Vagina (tissue), 2 donors: ENCODE results near the gene ADGRV1.

Experiments used
- POLR2A ChIP-seq, 2 donors: fragments of 450-650 bp; IDR thresholded peaks; one replicate each; pipeline ENCODE4 v1.6.1; 2017; ENCODE audit warnings: antibody characterized with exemption in 2 of 2, mild to moderate bottlenecking in 2 of 2, moderate library complexity in 2 of 2
- POLR2AphosphoS5 ChIP-seq, 2 donors: sonication (generic); formaldehyde crosslinking; IDR thresholded peaks; one replicate each; pipeline ENCODE4 v1.9.0; 2017; ENCODE audit warnings: antibody characterized with exemption in 2 of 2, mild to moderate bottlenecking in 2 of 2, low read depth in 1 of 2; ENCODE audit not compliant: insufficient read depth in 1 of 2
- TF ChIP-seq, protein P1 (sequence below), 3 experiments: fragments of 450-650 bp in 2 of 3; fragments of 200-600 bp in 1 of 3; sonication (generic) in 1 of 3; IDR thresholded peaks; one replicate each; pipeline ENCODE4 v1.5.1; 2017 to 2019; ENCODE audit warnings: antibody characterized with exemption in 3 of 3, mild to moderate bottlenecking in 2 of 3, moderate library complexity in 2 of 3

DNA sequence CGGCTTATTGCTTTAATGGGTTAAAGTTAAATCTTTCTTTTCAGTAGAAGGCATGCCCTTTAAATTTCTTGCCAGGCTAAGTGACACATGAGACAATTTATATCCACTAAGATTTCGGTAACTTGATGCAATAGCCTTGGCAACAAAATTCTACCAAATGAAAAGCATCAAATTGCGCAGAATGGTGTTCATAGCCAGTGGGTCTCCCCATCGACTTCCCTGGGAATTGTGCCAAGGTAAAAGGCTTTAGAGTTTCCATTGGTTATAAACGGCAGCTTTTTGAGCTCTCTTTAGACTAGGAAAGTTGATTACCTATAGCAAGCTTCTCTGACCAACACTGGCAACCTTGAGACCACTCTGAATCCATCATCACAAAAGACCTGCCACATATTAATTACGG, 466.1 kb downstream of the ADGRV1 start:
- TF ChIP-seq, protein P1, sequence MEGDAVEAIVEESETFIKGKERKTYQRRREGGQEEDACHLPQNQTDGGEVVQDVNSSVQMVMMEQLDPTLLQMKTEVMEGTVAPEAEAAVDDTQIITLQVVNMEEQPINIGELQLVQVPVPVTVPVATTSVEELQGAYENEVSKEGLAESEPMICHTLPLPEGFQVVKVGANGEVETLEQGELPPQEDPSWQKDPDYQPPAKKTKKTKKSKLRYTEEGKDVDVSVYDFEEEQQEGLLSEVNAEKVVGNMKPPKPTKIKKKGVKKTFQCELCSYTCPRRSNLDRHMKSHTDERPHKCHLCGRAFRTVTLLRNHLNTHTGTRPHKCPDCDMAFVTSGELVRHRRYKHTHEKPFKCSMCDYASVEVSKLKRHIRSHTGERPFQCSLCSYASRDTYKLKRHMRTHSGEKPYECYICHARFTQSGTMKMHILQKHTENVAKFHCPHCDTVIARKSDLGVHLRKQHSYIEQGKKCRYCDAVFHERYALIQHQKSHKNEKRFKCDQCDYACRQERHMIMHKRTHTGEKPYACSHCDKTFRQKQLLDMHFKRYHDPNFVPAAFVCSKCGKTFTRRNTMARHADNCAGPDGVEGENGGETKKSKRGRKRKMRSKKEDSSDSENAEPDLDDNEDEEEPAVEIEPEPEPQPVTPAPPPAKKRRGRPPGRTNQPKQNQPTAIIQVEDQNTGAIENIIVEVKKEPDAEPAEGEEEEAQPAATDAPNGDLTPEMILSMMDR (IDR thresholded peaks at IDR 0.05) = no peak
- TF ChIP-seq POLR2A (IDR thresholded peaks at IDR 0.05) = no peak
- TF ChIP-seq POLR2AphosphoS5 (IDR thresholded peaks at IDR 0.05; ENCODE audit: insufficient read depth in 1 of 2, low read depth in 1 of 2) = no peak
